Activated naive CD4-positive, alpha-beta T cell treated with anti-CD3 and anti-CD28 coated beads for 36 hours (primary cell): ENCODE data around the gene VSTM2L. TPM values are rescaled to one million over a fixed set of nuclear protein-coding genes. Genes with fewer than 3 reads are reported as not detected.
"Not testable (repeated sequence)": the region's sequence is repeated elsewhere in the genome, so short reads cannot be mapped to it uniquely, and the experiment has no call there.

ENCODE experiments used
- CTCF ChIA-PET: fragments of 350-600 bp; sonication (Branson Sonifier 250); formaldehyde crosslinking; loops from one replicate; lab custom pipeline; 2021; ENCODE audit warnings: antibody characterized with exemption; lab: Charles Lee
- DNase-seq: peaks from one replicate; pipeline ENCODE4 v3.0.0-alpha.2; 2020
- H3K27ac Mint-ChIP-seq: one replicate; pipeline ENCODE4 v1.8.0; 2021; ENCODE audit warnings: mild to moderate bottlenecking, mixed read lengths
- H3K27me3 Mint-ChIP-seq: one replicate; pipeline ENCODE4 v1.8.0; 2021; ENCODE audit warnings: low read depth, mixed read lengths
- H3K36me3 Mint-ChIP-seq: one replicate; pipeline ENCODE4 v1.8.0; 2021; ENCODE audit warnings: low read depth, mixed read lengths
- H3K4me1 Mint-ChIP-seq: one replicate; pipeline ENCODE4 v1.8.0; 2021; ENCODE audit warnings: low read depth, mixed read lengths
- H3K4me3 Mint-ChIP-seq: one replicate; pipeline ENCODE4 v1.8.0; 2021; ENCODE audit warnings: mild to moderate bottlenecking, moderate library complexity, mixed read lengths
- H3K9me3 Mint-ChIP-seq: one replicate; pipeline ENCODE4 v1.8.0; 2021; ENCODE audit warnings: mixed read lengths
- intact Hi-C: fragments of 100-400 bp; cut with micrococcal nuclease; formaldehyde crosslinking; loops from one replicate; pipeline ENCODE4 v1.15.1; 2023
- total RNA-seq, 2 experiments: library from RNA; stranded (reverse); gene quantifications; one replicate each; pipeline ENCODE4 v1.2.3, GENCODE V29; 2021

Gene VSTM2L
- total RNA-seq, 2 experiments from 2014 or later, result not detected

DNA sequence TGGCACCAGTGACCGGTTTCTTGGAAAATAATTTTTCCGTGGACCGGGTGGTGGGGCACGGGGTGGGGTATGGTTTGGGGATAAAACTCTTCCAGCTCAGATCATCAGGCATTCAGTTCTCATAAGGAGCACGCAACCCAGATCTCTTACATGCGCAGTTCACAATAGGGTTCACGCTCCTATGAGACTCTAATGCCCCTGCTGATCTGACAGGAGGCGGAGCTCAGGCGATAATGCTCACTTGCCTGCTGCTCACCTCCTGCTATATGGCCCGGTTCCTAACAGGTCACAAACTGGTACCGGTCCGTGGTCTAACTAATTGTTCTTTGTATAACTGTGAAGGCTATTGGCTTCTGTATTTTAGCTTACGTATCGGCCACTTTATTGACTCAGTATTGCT, 51.7 kb downstream of the VSTM2L start:
- Mint-ChIP-seq H3K27me3 (peaks cover 2% of the 10 kb centered on the region), H3K27ac (no peak overlapping the region), H3K4me3 (no peak overlapping the region), H3K9me3 (peaks cover 3% of the 10 kb centered on the region), H3K4me1 (no peaks in the 10 kb centered on the region), H3K36me3 (no peaks in the 10 kb centered on the region)
- CTCF ChIA-PET, result no interaction called here
- intact Hi-C loops, result no loop called here
- no peak for DNase-seq

DNA sequence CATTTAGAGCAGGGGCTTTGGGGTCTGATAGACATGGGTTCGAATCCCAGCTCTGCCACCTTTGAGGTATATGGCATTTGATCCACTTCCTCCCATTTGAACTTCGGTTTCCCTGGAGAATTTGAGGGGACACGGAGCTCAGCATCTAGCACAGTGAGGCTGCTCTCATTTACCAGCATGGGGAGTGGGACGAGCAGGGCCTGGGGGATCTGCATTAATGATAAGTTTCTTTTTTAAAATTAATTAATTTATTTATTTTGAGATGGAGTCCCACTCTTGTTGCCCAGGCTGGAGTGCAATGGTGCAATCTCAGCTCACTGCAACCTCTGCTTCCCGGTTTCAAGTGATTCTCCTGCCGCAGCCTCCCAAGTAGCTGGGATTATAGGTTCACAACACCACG, 52.6 kb downstream of the VSTM2L start:
- peaks cover 4% of the 10 kb centered on the region for H3K27me3 Mint-ChIP-seq
- DNase-seq, result no peak
- CTCF ChIA-PET, result no interaction called here
- H3K4me1 Mint-ChIP-seq, result no peaks in the 10 kb centered on the region
- H3K9me3 Mint-ChIP-seq, result peaks cover 5% of the 10 kb centered on the region
- H3K27ac Mint-ChIP-seq, result no peak overlapping the region
- intact Hi-C loops, result no loop called here
- H3K36me3 Mint-ChIP-seq, result no peaks in the 10 kb centered on the region
- no peak overlapping the region for H3K4me3 Mint-ChIP-seq

DNA sequence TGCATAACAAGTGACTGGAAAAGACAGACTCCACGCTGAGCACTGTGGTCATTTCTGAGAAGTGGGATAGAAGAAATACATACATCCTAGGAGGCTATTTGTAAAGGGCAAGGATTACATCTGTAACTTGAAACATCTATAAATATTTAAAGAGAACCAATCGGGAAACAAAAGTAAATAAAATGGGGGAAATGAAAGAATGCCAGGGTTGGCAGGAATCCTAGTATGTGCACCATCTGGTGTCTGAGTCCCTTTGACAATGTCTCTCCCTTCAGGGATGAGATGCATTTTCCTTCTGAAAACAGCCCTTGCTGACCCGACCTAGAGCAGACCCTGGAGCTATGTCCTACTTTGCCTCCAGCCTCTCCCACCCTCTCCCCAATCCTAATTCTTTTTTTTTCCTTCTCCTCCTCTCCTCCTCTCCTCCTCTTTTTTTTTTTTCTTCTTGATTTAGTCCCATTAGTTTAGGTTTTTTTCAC, 53.2 kb downstream of the VSTM2L start:
- Mint-ChIP-seq H3K9me3 (peaks cover 10% of the 10 kb centered on the region), H3K4me1 (no peaks in the 10 kb centered on the region), H3K27ac (no peak overlapping the region), H3K4me3 (no peak overlapping the region), H3K36me3 (no peaks in the 10 kb centered on the region), H3K27me3 (peaks cover 5% of the 10 kb centered on the region)
- no peak for DNase-seq
- intact Hi-C loops, result no loop called here
- CTCF ChIA-PET, result no interaction called here

DNA sequence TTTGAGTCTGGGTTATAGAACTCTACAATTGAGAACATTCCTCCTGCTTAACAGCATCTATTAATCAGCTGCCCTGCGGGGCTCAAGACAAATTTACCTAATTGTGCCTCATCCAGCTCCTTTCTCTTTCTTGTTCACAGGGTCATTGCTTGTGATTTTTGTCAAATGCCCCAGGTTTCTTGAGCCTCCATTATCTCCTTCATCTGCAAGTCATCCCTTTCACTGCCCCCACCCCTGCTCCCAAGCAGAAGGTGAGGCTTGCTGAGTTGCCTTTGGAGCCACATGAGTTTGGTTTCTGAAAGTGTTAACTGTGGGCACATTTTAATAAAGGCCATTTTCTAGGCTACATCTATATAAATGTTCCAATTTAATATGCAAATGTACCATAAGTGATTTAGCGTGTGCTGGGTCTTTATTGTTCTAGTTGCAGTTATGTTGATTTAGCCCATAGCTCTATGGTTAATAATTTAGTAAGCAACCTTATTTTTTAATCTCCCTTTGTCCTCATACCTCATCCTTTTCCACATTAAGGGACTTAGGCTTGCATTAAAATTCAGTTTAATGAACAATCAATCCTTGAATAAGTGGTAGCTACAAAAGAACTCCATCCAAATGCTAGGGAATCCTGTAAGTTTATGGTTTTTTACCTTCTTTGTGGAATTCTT, 56.1 kb downstream of the VSTM2L start:
- no peaks in the 10 kb centered on the region for H3K4me1 Mint-ChIP-seq
- no peaks in the 10 kb centered on the region for H3K36me3 Mint-ChIP-seq
- H3K27me3 Mint-ChIP-seq, result peaks cover 6% of the 10 kb centered on the region
- intact Hi-C loops, result no loop called here
- DNase-seq, result no peak
- peaks cover 15% of the 10 kb centered on the region for H3K9me3 Mint-ChIP-seq
- CTCF ChIA-PET, result no interaction called here
- H3K27ac Mint-ChIP-seq, result no peak overlapping the region
- H3K4me3 Mint-ChIP-seq, result no peak overlapping the region

DNA sequence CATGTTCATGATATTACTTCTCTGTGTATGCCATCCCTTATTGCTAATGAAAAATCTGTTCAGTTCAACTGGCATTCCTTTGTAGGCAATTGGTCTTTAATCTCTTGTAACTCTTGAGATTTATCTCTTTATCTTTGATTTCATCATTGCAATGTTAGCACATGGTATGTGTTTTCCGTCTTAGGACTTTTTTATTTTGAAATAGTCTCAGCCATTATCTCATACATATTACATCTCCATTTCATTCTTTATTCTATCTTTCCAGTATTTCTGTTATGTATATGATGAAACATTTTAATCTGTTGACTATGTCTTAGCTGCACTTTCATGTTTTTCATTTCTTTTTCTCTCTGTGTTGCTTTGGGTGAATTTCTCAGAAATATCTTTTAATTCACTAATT, 58.1 kb downstream of the VSTM2L start:
- Mint-ChIP-seq H3K4me3 (no peak overlapping the region), H3K36me3 (no peaks in the 10 kb centered on the region), H3K27ac (no peak overlapping the region), H3K27me3 (peaks cover 4% of the 10 kb centered on the region), H3K4me1 (no peaks in the 10 kb centered on the region), H3K9me3 (peaks cover 27% of the 10 kb centered on the region)
- DNase-seq, result no peak
- intact Hi-C loops, result no loop called here
- CTCF ChIA-PET, result no interaction called here

DNA sequence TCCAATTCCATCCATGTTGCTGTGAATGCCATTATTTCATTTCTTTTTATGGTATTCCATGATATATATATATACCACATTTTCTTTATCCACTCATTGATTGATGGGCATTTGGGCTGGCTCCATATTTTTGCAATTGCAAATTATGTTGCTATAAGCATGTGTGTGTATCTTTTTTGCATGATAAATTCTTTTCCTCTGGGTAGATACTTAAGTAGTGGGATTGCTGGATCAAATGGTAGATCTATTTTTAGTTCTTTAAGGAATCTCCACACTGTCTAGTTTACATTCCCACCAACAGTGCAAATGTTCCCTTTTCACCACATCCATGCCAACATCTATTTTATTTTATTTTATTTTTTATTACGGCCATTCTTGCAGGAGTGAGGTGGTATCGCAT, 60.6 kb downstream of the VSTM2L start:
- H3K4me3 Mint-ChIP-seq, H3K4me1 Mint-ChIP-seq, intact Hi-C loops, H3K27ac Mint-ChIP-seq, H3K27me3 Mint-ChIP-seq, H3K36me3 Mint-ChIP-seq, DNase-seq, CTCF ChIA-PET: not testable (repeated sequence)
- peaks cover 47% of the 10 kb centered on the region for H3K9me3 Mint-ChIP-seq

DNA sequence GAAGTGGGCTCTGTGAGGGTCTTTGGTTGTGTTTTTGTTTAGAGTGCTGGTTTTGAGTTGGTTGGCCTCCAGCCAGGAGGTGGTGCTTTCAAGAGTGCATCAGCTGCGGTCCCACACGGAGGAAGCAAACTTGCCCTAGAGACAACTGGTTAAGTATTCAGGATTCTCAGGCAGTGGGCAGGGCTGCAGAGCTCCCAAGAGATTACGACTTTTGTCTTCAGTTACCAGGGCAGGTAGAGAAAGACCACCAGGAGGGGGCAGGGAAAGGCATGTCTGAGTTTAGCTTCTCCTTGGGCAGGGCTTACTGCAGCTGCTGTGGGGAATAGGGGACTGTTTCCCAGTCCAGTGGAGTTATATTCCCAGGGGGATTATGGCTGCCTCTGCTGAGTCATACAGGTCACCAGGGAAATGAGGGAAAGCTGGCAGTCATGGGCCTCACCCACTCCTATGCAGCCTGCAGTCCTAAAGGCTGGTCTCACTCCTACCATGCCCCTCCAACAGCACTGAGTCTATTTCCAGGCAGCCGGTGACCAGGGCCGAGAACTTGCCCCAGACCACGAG, 66.0 kb downstream of the VSTM2L start:
- CTCF ChIA-PET, result interaction anchor here (0.6 kb wide), 1 partner anchor 142 kb away, joined by 3 read pairs; no protein-coding TSS in a partner anchor
- no peak overlapping the region for H3K27ac Mint-ChIP-seq
- peaks cover 39% of the 10 kb centered on the region for H3K9me3 Mint-ChIP-seq
- H3K27me3 Mint-ChIP-seq, result no peaks in the 10 kb centered on the region
- H3K4me3 Mint-ChIP-seq, result no peak overlapping the region
- H3K36me3 Mint-ChIP-seq, result peaks cover 18% of the 10 kb centered on the region
- no peaks in the 10 kb centered on the region for H3K4me1 Mint-ChIP-seq
- intact Hi-C loops, result no loop called here
- no peak for DNase-seq

DNA sequence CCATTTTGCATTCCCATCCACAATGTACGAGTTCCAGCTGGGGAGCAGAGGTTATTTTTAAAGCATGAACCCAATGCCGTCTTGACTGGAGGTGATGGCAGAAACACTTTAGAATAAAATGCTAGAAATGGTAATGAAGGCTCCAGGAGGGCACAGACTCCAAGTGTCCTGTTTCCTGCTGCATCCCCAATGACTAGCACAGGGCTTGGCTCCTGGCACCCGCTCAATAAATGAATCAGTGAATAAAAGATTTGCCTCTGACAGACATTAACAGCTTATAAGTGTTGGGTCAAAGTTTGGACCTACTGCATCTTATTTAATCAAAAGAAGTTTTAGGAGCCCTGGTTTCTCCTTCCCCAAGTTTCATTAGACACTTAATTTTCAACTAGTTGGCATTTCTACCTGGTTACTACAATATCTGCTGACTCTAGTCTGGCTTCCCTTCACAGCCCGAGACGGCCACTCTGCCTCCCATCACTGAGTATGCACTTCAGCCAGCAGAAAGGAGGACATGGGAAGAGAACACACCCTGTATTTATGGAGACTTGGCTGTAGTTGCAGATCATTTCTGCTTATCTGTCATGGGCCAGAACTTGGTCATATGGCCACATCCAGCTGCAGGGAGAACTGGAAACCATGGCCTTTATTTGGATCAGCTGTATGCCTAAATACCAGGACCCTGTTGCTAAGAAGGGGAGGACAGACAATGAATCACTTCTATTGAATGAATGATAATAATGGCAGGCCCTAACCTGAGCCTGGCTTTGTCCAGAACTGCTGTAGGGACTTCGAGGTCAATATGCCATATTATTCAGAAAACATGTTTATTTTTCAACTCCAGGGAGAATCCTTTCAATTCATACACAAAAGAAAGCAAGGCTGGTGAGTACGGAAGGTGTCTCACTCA, 67.3 kb downstream of the VSTM2L start:
- H3K27me3 Mint-ChIP-seq, result no peaks in the 10 kb centered on the region
- H3K9me3 Mint-ChIP-seq, result peaks cover 26% of the 10 kb centered on the region
- H3K36me3 Mint-ChIP-seq, result peaks cover 18% of the 10 kb centered on the region
- H3K4me1 Mint-ChIP-seq, result no peaks in the 10 kb centered on the region
- no peak for DNase-seq
- CTCF ChIA-PET, result no interaction called here
- no peak overlapping the region for H3K27ac Mint-ChIP-seq
- no peak overlapping the region for H3K4me3 Mint-ChIP-seq
- intact Hi-C loops, result no loop called here

DNA sequence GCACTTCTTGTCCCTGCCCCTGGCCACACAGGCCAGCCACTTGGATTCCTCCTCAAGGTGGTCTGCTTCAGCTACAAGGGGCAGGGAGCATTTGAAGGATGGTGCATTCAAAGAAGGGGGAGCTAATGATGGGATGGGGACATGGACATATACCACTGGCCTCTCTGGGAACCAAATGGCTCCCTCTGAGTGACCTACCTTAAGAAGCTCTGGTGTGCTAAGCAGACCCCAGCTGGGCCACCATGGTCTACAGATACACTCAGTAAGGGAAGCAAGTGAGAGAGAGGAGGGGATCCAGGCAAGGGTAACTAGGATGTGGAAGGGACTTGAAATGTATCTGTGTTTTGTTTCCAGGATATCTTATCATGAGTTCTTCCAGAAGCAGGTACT, 67.9 kb downstream of the VSTM2L start:
- no peak overlapping the region for H3K4me3 Mint-ChIP-seq
- no peak overlapping the region for H3K27ac Mint-ChIP-seq
- peaks cover 26% of the 10 kb centered on the region for H3K9me3 Mint-ChIP-seq
- intact Hi-C loops, result no loop called here
- H3K36me3 Mint-ChIP-seq, result peaks cover 19% of the 10 kb centered on the region
- CTCF ChIA-PET, result no interaction called here
- no peaks in the 10 kb centered on the region for H3K27me3 Mint-ChIP-seq
- DNase-seq, result no peak
- H3K4me1 Mint-ChIP-seq, result no peaks in the 10 kb centered on the region

DNA sequence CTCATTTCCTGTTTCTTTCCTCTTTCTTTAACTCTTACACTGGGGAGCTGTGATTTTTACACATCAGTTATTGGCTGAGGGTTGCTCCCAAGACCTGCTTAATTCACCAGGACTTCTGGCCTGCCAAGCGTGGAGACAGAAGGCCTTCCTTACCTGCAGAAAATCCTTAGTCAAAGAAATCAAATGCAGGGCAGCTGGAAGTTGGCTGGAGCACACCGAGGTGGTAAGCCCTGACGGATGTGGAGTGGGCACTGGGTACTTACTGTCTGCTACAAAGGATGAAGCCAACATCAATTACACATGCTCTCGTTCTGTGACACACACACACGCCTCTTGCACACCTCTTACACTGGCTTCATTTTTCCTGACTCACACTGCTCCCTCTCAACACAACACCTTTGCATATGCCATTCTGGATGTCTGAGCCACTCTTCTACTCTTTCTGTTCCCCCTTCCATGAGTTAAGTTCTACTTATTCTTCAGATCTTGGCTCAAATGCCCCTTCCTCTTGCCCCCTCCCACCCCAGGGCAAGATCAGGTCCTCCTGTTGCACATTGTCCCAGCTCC, 68.7 kb downstream of the VSTM2L start:
- Mint-ChIP-seq H3K27ac (no peak overlapping the region), H3K4me3 (no peak overlapping the region), H3K9me3 (peaks cover 21% of the 10 kb centered on the region), H3K27me3 (no peaks in the 10 kb centered on the region), H3K4me1 (peaks cover under 1% of the 10 kb centered on the region), H3K36me3 (peaks cover 21% of the 10 kb centered on the region)
- no peak for DNase-seq
- CTCF ChIA-PET, result no interaction called here
- intact Hi-C loops, result no loop called here

DNA sequence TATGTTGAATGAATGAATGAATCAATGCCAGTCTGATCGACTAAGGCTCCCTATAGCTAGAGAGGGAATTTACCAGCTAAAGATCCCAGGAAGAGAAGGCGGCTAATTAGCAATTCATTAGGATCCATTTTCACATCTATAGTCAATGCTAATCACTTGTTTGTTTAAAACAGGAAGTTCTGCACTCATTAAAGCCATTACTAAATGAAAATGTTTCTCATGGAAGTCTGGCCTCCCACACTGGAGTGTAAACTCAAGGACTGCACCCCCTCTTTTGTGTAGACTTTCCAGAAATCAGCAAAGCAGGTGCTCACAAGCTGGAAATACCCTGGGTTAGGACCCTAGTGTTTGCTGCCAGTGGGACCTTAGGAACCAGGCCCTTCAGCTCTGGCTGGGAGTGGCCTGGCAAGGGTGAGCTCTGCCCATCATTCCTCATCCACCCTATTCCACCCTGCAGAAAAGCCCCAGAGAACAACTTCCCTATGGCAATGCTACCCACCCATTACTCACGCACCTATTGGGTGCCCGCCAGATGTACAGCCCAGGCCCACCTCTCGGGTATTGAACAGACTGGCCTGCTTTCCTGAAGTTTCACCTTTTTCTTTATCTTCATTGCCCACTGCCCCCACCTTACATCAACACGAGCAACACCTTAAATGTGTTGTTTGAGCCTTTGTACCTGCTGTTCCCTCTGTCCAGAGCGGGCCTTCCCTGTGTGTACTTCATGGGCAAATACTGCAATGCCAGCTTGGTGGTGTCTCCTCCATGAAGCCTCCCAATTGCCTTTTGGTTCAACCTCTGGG, 69.5 kb downstream of the VSTM2L start:
- H3K27me3 Mint-ChIP-seq, result no peaks in the 10 kb centered on the region
- H3K4me3 Mint-ChIP-seq, result no peak overlapping the region
- DNase-seq, result no peak
- CTCF ChIA-PET, result interaction anchor here (1.1 kb wide), 1 partner anchor 20 kb away, joined by 3 read pairs; no protein-coding TSS in a partner anchor
- peaks cover 4% of the 10 kb centered on the region for H3K4me1 Mint-ChIP-seq
- no peak overlapping the region for H3K27ac Mint-ChIP-seq
- intact Hi-C loops, result no loop called here
- peaks cover 21% of the 10 kb centered on the region for H3K36me3 Mint-ChIP-seq
- peaks cover 15% of the 10 kb centered on the region for H3K9me3 Mint-ChIP-seq
